ENCODE measurements around the gene MCHR1.
A peak's percentile ranks its signal among the peaks of the same experiment; 100 is the strongest.
"Not testable (repeated sequence)": the region's sequence is repeated elsewhere in the genome, so short reads cannot be mapped to it uniquely, and the experiment has no call there.

Gene MCHR1

GRCh38 chr22:40668611-40669411 is 10.5 kb upstream of the MCHR1 start:
- H3K4me3 Mint-ChIP-seq, result no peak overlapping the region
- H3K27me3 Mint-ChIP-seq, result peaks cover 4% of the 10 kb centered on the region
- H3K27ac Mint-ChIP-seq, result peak overlapping the region; percentile 72
- CTCF ChIA-PET, result interaction anchor here (1.5 kb wide), 1 partner anchor 14 kb away, joined by 5 read pairs; no protein-coding TSS in a partner anchor
- H3K4me1 Mint-ChIP-seq, result peaks cover 22% of the 10 kb centered on the region
- peaks cover 8% of the 10 kb centered on the region for H3K9me3 Mint-ChIP-seq
- peaks cover 2% of the 10 kb centered on the region for H3K36me3 Mint-ChIP-seq
- DNase-seq, result no peak

- Mint-ChIP-seq H3K4me1 (peaks cover 22% of the 10 kb centered on the region), H3K9me3 (peaks cover 8% of the 10 kb centered on the region), H3K36me3 (peaks cover 2% of the 10 kb centered on the region), H3K27ac (no peak overlapping the region), H3K27me3 (peaks cover 4% of the 10 kb centered on the region), H3K4me3 (no peak overlapping the region)
- DNase-seq, result no peak
- CTCF ChIA-PET, result interaction anchor here (0.8 to 1.5 kb wide), 3 partner anchors 12 to 177 kb away, joined by 3 to 5 read pairs (median 5); no protein-coding TSS in a partner anchor
Measured at GRCh38 chr22:40670058-40670457, 9.2 kb upstream of the MCHR1 start.

DNA sequence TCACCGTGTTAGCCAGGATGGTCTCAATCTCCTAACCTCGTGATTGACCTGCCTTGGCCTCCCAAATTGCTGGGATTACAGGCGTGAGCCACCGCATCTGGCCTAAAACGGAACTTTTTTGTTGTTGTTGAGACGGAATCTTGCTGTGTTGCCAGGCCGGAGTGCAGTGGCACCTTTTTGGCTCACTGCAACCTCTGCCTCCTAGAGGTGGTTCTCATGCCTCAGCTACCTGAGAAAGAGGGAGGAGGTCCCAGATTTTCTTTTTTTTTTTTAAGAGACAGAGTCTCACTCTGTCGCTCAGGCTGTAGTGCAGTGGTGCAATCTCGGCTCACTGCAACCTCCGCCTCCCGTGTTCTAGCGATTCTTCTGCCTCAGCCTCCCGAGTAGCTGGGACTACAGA is 7.9 kb upstream of the MCHR1 start:
- Mint-ChIP-seq H3K27ac (no peak overlapping the region), H3K4me3 (no peak overlapping the region), H3K36me3 (peaks cover 2% of the 10 kb centered on the region), H3K27me3 (no peaks in the 10 kb centered on the region), H3K9me3 (peaks cover 8% of the 10 kb centered on the region), H3K4me1 (peaks cover 22% of the 10 kb centered on the region)
- DNase-seq, result no peak
- CTCF ChIA-PET, result interaction anchor here (0.9 kb wide), 1 partner anchor 8 kb away, joined by 3 read pairs; no protein-coding TSS in a partner anchor

- no peak for DNase-seq
- H3K36me3 Mint-ChIP-seq, result peaks cover 2% of the 10 kb centered on the region
- CTCF ChIA-PET, result interaction anchor here (0.9 to 1.3 kb wide), 2 partner anchors 8 to 11 kb away, joined by 3 read pairs; no protein-coding TSS in a partner anchor
- H3K27ac Mint-ChIP-seq, result no peak overlapping the region
- H3K9me3 Mint-ChIP-seq, result peaks cover 8% of the 10 kb centered on the region
- H3K4me3 Mint-ChIP-seq, result no peak overlapping the region
- H3K27me3 Mint-ChIP-seq, result no peaks in the 10 kb centered on the region
- peaks cover 22% of the 10 kb centered on the region for H3K4me1 Mint-ChIP-seq
Measured at GRCh38 chr22:40671796-40672360, 7.4 kb upstream of the MCHR1 start.

GRCh38 chr22:40673017-40673416 is 6.3 kb upstream of the MCHR1 start:
- Mint-ChIP-seq H3K36me3 (peaks cover 2% of the 10 kb centered on the region), H3K4me3 (no peak overlapping the region), H3K27ac (no peak overlapping the region), H3K4me1 (peaks cover 17% of the 10 kb centered on the region), H3K9me3 (peaks cover 8% of the 10 kb centered on the region), H3K27me3 (no peaks in the 10 kb centered on the region)
- no peak for DNase-seq
- CTCF ChIA-PET, result interaction anchor here (1.3 kb wide), 1 partner anchor 10 kb away, joined by 3 read pairs; no protein-coding TSS in a partner anchor

DNA sequence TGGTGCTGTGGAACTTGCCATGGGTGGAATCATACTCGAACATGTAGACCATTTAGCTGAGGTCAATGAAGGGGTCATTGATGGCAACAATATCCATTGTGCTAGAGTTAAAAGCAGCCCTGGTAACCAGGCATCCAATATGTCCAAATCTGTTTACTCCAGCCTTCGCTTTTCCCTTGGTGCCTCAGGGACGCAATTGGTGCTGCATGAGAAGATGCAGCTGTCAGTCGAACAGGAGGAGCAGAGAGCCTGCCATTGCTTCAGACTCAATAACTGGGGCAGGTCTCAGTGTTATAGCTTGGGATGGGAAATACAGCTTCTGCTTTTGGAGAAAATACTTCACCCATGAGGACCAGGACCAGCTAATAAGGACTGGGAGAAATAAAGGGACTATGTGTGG is 5.0 kb upstream of the MCHR1 start:
- H3K4me1 Mint-ChIP-seq, result peaks cover 10% of the 10 kb centered on the region

DNA sequence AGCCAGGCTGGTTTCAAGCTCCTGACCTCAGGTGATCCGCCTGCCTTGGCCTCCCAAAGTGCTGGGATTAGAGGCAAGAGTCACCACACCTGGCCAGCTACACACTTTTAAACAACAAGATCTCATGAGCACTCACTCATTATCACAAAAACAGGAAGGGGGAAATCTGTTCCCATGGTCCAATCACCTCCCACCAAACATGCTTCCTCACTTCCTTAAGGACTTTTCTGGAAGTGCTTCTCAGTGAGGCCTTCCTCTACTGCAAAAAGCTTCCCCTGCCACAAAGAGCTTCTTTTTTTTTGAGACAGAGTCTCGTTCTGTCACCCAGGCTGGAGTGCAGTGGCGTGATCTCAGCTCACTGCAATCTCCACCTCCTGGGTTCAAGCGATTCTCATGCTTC is 3.1 kb upstream of the MCHR1 start:
- not testable (repeated sequence) for H3K4me3 Mint-ChIP-seq, H3K27ac Mint-ChIP-seq, DNase-seq, H3K4me1 Mint-ChIP-seq, H3K9me3 Mint-ChIP-seq, H3K36me3 Mint-ChIP-seq
- H3K27me3 Mint-ChIP-seq, result peaks cover 28% of the 10 kb centered on the region
- CTCF ChIA-PET, result interaction anchor here (1.0 kb wide), 1 partner anchor 8 kb away, joined by 3 read pairs; no protein-coding TSS in a partner anchor

More for the DNA sequence above, 5.0 kb upstream of the MCHR1 start:
- Mint-ChIP-seq H3K27me3 (peaks cover 9% of the 10 kb centered on the region), H3K27ac (no peak overlapping the region), H3K9me3 (peaks cover 1% of the 10 kb centered on the region), H3K4me3 (no peak overlapping the region), H3K36me3 (no peaks in the 10 kb centered on the region)
- CTCF ChIA-PET, result interaction anchor here (0.9 to 1.8 kb wide), 2 partner anchors 9 to 225 kb away, joined by 3 to 4 read pairs; no protein-coding TSS in a partner anchor
- no peak for DNase-seq

DNA sequence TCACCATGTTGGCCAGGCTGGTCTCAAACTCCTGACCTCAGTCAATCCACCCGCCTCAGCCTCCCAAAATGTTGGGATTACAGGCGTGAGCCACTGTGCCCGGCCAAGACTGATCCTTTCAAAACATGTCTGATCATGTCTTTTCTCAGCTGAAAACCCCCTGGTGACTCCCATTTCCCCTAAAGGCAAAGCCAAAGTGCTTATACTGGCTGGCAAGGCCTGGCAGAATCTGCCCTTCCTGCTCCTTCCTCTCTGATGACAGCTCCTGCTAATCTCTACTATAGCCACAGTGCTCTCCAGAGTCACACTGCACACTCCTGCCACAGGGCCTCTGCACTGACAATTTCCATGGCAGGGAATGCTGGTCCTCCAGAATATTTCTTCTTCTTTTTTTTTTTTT is 2.6 kb upstream of the MCHR1 start:
- no peak for DNase-seq
- Mint-ChIP-seq H3K4me3 (no peak overlapping the region), H3K36me3 (no peaks in the 10 kb centered on the region), H3K27me3 (peaks cover 33% of the 10 kb centered on the region), H3K9me3 (no peaks in the 10 kb centered on the region), H3K4me1 (peaks cover 3% of the 10 kb centered on the region), H3K27ac (no peak overlapping the region)
- CTCF ChIA-PET, result interaction anchor here (1.0 kb wide), 1 partner anchor 8 kb away, joined by 3 read pairs; no protein-coding TSS in a partner anchor

DNA sequence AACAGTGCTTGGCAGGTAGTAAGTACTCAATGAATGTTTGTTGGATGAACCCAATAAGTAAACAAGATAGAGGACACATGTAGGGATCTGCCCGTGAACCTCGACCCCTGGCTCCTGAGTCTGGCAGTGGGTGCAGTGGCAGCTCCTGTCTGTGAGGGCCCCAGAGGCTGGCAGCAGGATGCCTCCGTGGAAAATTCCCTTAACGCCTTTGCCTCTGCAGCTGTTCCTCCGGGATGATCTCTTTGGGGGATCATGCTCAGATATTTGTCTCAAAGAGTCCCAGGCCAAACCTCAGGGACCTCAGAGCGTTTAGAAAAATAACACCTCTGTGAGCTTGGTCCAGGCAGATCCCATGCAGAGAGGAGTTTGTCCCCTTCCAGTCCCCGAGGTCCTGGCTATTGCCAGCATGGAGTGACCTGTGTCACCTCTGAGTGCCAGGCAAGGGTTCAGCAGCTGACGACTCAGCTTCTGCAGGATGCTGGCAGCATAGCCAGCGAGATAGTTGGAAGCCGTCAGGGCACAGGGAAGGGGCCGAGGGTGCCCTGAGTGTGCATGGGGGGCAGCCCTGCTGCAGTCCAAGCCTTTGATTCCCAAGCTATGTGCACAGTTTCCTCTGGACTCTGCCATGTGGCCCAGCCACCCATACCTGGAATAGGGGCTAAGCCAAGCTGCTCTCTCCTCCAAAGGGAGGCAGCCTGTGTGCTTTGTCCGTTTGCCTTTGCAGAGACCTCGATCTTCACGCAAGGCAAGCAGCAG is 613 bp upstream of the MCHR1 start:
- Mint-ChIP-seq H3K36me3 (no peaks in the 10 kb centered on the region), H3K4me1 (peaks cover 22% of the 10 kb centered on the region), H3K4me3 (no peak overlapping the region), H3K27me3 (peaks cover 41% of the 10 kb centered on the region), H3K27ac (no peak overlapping the region), H3K9me3 (no peaks in the 10 kb centered on the region)
- no peak for DNase-seq
- CTCF ChIA-PET, result no interaction called here

- peaks cover 27% of the 10 kb centered on the region for H3K4me1 Mint-ChIP-seq
- no peaks in the 10 kb centered on the region for H3K9me3 Mint-ChIP-seq
- no peak overlapping the region for H3K4me3 Mint-ChIP-seq
- H3K27ac Mint-ChIP-seq, result no peak overlapping the region
- H3K27me3 Mint-ChIP-seq, result peaks cover 49% of the 10 kb centered on the region
- no peaks in the 10 kb centered on the region for H3K36me3 Mint-ChIP-seq
- CTCF ChIA-PET, result interaction anchor here (0.6 to 1.1 kb wide), 3 partner anchors 8 to 77 kb away, joined by 3 read pairs; no protein-coding TSS in a partner anchor
- DNase-seq, result no peak
Measured at GRCh38 chr22:40679964-40680818, 907 bp downstream of the MCHR1 start.

DNA sequence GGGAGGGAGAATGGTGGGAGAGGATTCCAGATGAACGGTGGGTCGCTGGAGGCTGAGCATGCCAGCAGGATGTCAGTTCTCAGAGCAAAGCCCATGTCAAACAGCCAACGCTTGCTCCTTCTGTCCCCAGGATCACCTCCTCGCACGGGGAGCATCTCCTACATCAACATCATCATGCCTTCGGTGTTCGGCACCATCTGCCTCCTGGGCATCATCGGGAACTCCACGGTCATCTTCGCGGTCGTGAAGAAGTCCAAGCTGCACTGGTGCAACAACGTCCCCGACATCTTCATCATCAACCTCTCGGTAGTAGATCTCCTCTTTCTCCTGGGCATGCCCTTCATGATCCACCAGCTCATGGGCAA is 1.5 kb downstream of the MCHR1 start:
- Mint-ChIP-seq H3K4me3 (no peak overlapping the region), H3K9me3 (no peaks in the 10 kb centered on the region), H3K27me3 (peaks cover 49% of the 10 kb centered on the region), H3K4me1 (peaks cover 29% of the 10 kb centered on the region), H3K27ac (no peak overlapping the region), H3K36me3 (no peaks in the 10 kb centered on the region)
- CTCF ChIA-PET, result interaction anchor here (1.1 to 3.0 kb wide), 2 partner anchors 28 to 157 kb away, joined by 3 to 13 read pairs; no protein-coding TSS in a partner anchor
- no peak for DNase-seq

GRCh38 chr22:40681451-40681850 is 2.2 kb downstream of the MCHR1 start:
- no peak for DNase-seq
- H3K4me3 Mint-ChIP-seq, result no peak overlapping the region
- no peaks in the 10 kb centered on the region for H3K9me3 Mint-ChIP-seq
- peaks cover 49% of the 10 kb centered on the region for H3K27me3 Mint-ChIP-seq
- peaks cover 31% of the 10 kb centered on the region for H3K4me1 Mint-ChIP-seq
- H3K36me3 Mint-ChIP-seq, result no peaks in the 10 kb centered on the region
- no peak overlapping the region for H3K27ac Mint-ChIP-seq
- CTCF ChIA-PET, result interaction anchor here (2.2 to 5.3 kb wide), 4 partner anchors 29 to 241 kb away, joined by 7 to 70 read pairs (median 16); no protein-coding TSS in a partner anchor

DNA sequence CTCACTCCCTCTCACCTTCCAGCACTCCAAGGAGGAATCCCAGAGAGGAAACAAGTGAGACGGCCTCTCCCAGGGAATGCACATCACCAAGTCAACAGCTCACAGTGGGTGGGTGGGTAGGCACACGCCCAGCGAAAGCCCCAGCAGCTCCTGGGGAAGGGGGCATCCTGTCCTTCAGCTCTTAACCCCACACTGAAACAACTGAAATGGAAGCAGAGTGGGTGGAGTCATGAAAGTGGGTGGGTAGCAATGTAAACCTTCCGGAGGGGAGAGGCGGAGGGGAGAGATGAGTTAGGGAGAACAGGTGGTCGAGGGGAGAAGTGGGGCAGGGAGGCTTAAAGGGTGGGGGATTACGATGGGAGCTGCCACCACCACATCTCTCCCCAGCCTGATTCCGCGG is 5.4 kb downstream of the MCHR1 start:
- peak overlapping the region; percentile 85 for H3K27ac Mint-ChIP-seq
- DNase-seq, result peak; percentile 50
- H3K36me3 Mint-ChIP-seq, result no peaks in the 10 kb centered on the region
- peaks cover 35% of the 10 kb centered on the region for H3K27me3 Mint-ChIP-seq
- peaks cover 29% of the 10 kb centered on the region for H3K4me1 Mint-ChIP-seq
- peak overlapping the region; percentile 70 for H3K4me3 Mint-ChIP-seq
- no peaks in the 10 kb centered on the region for H3K9me3 Mint-ChIP-seq
- CTCF ChIA-PET, result interaction anchor here (0.9 to 5.3 kb wide), 8 partner anchors 8 to 248 kb away, joined by 3 to 70 read pairs (median 6); no protein-coding TSS in a partner anchor

Measured in activated naive CD4-positive, alpha-beta T cell treated with anti-CD3 and anti-CD28 coated beads, Interleukin-2, amount 10 ng/mL, durations not matched to agents 7 days and 5 days (primary cell).